RWPE1 (cell line): ENCODE measurements around the gene CCDC178.
"Not testable (repeated sequence)": the region's sequence is repeated elsewhere in the genome, so short reads cannot be mapped to it uniquely, and the experiment has no call there.

Source experiments
- CTCF ChIA-PET: fragments of 350-600 bp; sonication (Branson Sonifier 250); formaldehyde crosslinking; extraction: SDS; loops from one replicate; lab custom pipeline; 2021; lab: Yijun Ruan, JAX
- POLR2A ChIA-PET: fragments of 400-600 bp; formaldehyde crosslinking; extraction: SDS; loops from one replicate; lab custom pipeline; 2020; ENCODE audit warnings: antibody characterized with exemption; ENCODE audit not compliant: low non-redundant PET; lab: Yijun Ruan, JAX
- DNase-seq: peaks from one replicate; pipeline ENCODE4 v3.0.0; 2012; ENCODE audit warnings: low spot score
- H3K27ac ChIP-seq: fragments of 450-650 bp; 2 replicates; pipeline ENCODE4 v1.5.1; 2017
- TF ChIP-seq, protein P1 (sequence below): fragments of 450-650 bp; conservative IDR thresholded peaks from 2 replicates; pipeline ENCODE4 v1.5.1; 2017; ENCODE audit warnings: low read depth, mild to moderate bottlenecking

CCDC178 gene

DNA sequence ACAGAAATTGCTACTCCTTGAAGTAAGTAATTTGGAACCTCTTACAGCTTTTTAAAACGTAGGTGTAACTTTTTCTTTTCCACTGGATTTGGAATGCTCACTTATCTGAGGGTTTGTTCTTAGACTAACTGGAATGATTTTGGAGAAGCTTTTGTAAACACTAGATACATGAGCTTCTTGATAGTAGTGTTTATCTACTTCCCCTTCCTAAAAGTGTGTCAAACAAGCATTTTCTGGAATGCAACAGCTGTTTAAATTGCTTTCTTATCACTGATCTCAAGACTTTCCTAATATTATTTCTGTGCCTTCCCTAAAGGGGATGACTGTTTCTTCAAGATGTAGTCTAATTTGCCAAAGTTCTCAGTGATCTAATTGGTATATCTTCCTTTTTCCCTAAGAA lies 282.6 kb downstream of the CCDC178 start:
- H3K27ac ChIP-seq = no peak overlapping the region
- TF ChIP-seq, protein P1, sequence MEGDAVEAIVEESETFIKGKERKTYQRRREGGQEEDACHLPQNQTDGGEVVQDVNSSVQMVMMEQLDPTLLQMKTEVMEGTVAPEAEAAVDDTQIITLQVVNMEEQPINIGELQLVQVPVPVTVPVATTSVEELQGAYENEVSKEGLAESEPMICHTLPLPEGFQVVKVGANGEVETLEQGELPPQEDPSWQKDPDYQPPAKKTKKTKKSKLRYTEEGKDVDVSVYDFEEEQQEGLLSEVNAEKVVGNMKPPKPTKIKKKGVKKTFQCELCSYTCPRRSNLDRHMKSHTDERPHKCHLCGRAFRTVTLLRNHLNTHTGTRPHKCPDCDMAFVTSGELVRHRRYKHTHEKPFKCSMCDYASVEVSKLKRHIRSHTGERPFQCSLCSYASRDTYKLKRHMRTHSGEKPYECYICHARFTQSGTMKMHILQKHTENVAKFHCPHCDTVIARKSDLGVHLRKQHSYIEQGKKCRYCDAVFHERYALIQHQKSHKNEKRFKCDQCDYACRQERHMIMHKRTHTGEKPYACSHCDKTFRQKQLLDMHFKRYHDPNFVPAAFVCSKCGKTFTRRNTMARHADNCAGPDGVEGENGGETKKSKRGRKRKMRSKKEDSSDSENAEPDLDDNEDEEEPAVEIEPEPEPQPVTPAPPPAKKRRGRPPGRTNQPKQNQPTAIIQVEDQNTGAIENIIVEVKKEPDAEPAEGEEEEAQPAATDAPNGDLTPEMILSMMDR = no peak
- POLR2A ChIA-PET = no interaction called here
- CTCF ChIA-PET = no interaction called here
- no peak for DNase-seq

DNA sequence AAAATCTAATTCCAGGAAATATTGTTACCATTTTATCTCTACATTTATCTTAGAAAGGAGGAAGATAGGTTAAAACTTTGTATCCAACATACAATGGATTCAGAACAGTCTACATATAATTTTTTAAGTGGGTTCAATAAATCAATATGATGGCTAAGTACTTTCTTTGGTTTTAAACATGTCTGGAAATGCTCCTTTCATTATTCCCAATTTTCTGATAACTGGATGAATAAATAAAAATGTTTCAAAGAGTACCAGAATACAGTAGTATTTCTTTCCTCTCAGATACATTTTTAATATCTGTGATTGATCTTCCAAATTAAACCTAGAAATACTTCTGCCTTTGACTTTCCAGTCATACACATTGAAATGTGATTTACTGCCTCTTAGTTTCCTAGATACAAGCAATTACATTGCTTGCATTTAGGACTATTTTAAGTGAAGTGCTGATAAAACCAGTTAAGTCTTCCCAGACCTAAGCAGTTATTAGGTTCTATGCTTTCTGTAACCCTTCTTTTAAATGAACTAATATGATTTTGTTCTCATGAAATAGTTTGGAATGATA lies 283.5 kb downstream of the CCDC178 start:
- TF ChIP-seq, protein P1 = no peak
- CTCF ChIA-PET = no interaction called here
- DNase-seq = no peak
- POLR2A ChIA-PET = no interaction called here
- no peak overlapping the region for H3K27ac ChIP-seq

DNA sequence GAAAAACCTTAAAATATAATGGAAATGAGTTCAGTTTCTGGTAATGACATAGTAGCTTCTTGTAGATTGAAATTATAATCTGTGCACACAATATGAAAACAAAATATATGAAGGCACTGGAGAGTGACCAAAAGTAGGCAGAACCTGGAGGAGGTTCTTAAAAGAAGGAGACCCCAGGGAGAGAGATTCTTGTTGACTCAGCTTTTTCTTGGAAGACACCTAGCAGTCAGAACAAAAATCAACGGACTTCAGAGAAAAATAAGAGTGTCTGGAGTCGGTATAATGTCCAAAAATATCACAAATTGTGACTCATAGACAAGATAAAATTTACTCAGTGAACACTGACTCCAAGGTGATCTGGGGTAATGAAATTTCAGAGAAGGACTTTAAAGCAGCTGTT lies 286.5 kb downstream of the CCDC178 start:
- TF ChIP-seq, protein P1 = no peak
- CTCF ChIA-PET = no interaction called here
- no peak overlapping the region for H3K27ac ChIP-seq
- DNase-seq = no peak
- POLR2A ChIA-PET = no interaction called here

DNA sequence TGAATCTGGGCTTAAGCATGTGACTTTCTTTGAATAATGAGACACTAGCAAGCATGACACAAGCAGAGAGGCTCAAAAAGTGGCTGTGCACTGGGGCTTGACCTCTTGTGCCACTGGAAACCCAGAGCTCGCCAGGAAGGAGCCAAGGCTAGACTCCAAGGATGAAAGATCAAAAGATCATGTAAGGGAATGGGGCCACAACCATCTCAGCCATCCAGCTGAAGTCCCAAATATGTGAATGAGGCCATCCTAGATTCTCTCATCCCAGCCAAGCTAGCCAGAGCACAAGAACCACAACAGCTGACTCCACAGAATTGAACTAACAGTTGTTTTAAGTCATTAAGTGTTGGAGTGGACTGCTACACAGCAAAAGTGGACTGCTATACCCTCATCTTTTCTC lies 288.1 kb downstream of the CCDC178 start:
- POLR2A ChIA-PET = no interaction called here
- CTCF ChIA-PET = no interaction called here
- TF ChIP-seq, protein P1 = no peak
- H3K27ac ChIP-seq = no peak overlapping the region
- DNase-seq = no peak

DNA sequence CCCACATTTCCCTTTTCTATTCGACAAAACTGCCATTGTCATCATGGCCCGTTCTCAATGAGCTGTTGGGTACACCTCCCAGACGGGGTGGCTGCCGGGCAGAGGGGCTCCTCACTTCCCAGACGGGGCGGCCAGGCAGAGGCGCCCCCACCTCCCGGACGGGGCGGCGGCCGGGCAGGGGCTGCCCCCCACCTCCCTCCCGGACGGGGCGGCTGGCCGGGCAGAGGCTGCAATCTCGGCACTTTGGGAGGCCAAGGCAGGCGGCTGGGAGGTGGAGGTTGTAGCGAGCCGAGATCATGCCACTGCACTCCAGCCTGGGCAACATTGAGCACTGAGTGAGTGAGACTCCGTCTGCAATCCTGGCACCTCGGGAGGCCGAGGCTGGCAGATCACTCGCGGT lies 292.7 kb downstream of the CCDC178 start:
- CTCF ChIA-PET, DNase-seq, POLR2A ChIA-PET, H3K27ac ChIP-seq: not testable (repeated sequence)

DNA sequence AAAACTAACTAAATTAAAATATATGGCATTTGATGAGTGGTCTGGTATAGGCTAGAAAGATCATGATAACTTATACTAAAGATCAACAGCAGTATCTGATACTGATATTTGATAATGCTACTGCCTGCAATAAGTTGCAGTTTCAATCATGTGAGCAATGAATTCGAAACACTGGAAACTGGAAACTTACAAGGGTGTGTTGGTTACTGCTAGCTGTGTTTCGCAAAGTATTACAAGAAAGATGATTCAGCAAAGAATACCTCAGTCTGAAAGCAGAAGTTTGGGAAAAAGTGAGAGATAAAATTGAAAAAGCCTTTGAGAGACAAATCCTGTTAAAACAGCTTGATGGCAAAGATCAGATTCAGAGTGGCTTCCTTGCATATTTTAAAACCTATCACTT lies 294.5 kb downstream of the CCDC178 start:
- H3K27ac ChIP-seq = no peak overlapping the region
- CTCF ChIA-PET = no interaction called here
- POLR2A ChIA-PET = no interaction called here
- no peak for DNase-seq
- TF ChIP-seq, protein P1 = no peak

DNA sequence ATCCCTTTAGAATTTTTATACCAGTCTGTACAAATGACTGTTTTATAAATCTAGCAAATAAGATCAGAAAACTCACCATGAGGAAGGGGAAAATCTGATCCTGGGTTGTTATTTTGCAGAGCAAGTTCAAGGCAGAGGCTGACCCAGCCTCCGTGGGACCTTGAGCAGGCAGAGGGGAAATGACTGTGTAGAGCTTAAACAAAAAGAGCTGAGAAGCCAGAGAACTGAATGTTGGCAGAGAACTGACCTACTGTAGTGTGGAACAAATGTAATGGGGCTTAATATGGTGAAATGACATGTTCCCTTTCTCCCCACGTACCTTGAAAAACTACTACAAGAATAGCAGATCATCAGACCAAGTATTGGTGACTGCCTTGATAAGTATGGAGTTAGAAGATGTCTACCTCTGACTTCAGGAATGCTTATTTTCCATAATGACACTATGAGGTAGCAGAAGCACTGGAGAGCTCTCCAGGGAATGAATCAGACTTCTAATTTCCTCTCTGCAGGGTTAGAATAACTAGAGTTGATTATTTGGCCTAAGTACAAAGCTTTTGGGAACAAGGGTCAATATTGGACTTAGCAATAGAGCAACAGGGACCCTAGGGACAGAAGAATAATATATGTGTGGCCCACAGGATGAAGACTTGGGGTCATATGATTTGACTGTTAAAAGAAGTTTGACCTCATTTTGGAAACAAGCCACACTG lies 304.4 kb downstream of the CCDC178 start:
- no peak for DNase-seq
- ChIA-PET POLR2A (no interaction called here), CTCF (interaction anchor here (0.8 kb wide), 1 partner anchor 475 kb away, joined by 3 read pairs; no protein-coding TSS in a partner anchor)
- TF ChIP-seq, protein P1 = no peak
- no peak overlapping the region for H3K27ac ChIP-seq
